Forelimb muscle (tissue), 1 donor: ENCODE results near the gene TNFRSF1A. TPM values are rescaled to one million over a fixed set of nuclear protein-coding genes. Genes with fewer than 3 reads are reported as not detected.

Experiments
- DNase-seq: peaks from one replicate; pipeline ENCODE4 v3.0.0-alpha.2; 2013; ENCODE audit warnings: low read depth
- polyA plus RNA-seq: library from polyadenylated mRNA; unstranded; fragments of 120-200 nt; gene quantifications from one replicate; pipeline ENCODE4 v1.2.1, GENCODE V29; 2013; ENCODE audit not compliant: insufficient read length

The TNFRSF1A gene
- polyA plus RNA-seq, 1 donor, result 50.8 TPM

- no peak for DNase-seq
Observed at GRCh38 chr12:6323995-6324711, 17.7 kb downstream of the TNFRSF1A start.

DNA sequence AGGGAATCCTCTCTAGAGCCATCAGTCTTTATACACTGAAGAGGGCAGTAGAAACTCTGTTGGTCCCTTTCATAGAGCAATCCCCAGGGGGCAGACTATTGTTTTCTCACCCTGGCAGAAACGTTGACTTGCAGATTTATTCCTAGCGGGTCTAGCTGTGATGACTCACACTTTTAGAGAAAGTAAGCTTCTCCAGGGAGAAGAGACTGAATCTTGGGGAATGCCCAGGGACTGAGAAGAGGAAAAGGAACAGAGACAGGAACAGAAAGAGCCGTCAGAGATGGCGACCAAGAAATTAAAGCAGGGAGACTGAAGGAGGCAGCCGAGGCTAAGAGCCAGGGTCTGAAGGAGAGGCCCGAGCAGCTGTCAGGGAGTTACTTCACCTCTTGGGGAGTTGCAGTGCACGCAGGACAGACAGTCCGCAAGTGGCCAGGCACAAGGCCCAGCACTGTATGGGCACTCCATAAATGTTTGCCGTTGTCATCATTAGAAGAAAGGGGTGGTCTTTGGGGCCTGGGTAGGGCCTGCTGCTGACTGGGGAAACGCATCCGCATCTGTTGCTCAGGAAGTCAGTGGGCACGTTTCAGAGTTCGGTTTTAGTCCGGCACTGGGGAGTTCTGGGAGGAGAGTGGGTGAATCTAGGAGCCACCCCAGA lies 18.4 kb downstream of the TNFRSF1A start:
- DNase-seq, result no peak

DNA sequence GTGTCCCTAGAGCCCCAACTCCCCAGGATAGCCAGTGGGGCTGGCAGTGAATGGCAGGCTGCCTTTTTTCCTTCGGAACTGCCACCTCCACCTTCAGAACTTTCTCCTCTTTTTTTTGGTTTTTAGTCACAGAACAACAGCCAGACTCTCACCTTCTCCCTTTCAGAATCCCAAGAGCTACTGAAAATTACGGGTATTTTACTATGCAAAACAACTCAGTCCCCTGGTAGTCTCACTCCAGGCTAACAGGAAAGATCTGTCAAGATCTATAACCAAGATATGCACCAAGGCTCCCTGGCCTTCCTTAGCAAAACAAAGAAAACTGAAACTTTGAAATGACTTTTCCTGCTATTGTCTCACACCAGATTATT lies 18.9 kb downstream of the TNFRSF1A start:
- DNase-seq, result no peak

DNA sequence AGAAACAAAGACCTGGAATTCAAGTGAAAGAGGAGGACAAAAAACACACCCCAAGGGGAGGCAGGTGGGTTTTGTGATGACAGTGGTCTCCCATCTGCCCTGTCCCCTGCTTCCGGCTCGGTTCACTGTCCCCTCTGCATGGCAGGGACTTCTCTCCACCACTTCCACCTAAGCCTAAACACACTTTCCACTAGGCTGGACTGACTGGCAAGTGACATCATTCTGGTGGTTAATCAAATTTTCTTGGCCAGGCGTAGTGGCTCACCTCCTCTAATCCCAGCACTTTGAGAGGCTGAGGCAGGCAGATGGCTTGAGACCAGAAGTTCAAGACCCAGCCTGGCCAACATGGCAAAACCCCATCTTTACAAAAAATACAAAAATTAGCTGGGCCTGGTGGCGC lies 19.5 kb downstream of the TNFRSF1A start:
- DNase-seq, result no peak

DNA sequence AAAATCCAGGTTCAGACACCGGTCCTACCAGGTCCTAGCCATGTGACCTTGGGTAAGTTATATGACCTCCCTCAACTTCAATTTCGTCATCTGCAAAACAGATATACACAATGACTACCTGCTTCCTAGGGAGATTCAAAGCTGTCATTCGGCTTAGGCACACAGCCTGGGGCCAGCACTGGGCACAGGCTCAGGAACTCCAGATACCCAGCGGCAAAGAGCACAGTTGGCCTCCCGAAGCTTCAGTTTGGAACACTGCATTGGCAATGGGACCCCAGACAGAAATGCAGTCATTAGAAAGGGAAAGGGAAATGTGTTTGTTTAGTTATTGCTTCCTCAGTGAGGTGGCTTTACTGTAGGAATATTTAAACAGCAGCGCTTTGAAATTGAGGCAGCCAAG lies 20.0 kb downstream of the TNFRSF1A start:
- DNase-seq, result no peak

DNA sequence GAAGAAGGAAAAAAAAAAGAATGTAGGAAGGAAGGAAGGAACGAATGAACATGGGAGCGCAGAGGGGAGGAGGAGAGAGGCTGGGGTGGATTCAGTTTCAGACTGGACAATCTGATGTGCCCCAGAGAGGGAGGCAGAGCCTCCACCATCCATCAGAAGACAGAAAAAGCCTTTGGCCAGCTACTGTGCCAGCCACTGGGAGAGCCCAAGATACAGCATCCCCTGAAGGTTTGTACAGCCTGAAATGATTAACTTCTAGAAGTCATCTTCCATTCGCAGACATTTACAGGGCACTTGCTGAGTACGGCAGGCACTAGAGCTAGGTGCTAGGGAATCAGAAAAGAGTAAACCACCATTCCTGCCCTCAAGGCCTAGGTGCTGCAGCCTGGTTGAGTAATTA lies 22.4 kb downstream of the TNFRSF1A start:
- no peak for DNase-seq

GRCh38 chr12:6318440-6318879 lies 23.4 kb downstream of the TNFRSF1A start:
- DNase-seq, result no peak

DNA sequence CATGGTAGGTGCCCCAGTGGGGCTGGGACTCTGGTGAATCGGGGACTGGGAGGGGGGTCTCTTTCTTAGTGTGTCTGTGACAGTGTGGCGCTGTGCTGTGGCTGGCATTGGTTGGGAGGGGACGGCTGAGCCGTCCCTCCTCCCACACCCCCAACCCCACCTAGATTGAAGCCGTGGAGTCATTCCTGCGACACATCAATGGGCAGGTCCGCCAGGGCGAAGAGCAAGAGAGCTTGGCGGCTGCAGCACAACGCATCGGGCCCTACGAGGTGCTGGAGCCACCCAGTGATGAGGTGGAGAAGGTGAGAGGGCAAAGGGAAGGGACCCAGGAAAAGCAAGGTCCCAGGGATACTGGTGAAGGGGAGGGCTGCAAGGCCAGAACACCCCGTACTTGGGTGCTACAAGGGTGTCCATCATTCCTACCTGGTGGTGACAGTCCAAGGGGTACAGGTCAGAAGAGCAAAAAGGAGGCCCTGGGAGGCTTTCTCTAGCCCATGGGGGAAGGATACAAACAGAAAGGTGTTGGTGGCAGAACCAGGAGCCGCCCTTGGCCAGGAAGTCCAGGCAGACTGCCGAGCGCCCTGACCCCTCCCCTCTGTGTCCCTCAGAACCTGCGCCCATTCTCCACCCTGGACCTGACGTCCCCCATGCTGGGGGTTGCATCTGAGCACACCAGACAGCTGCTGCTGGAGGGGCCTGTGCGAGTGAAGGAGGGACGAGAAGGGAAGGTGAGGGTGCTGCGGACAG lies 24.0 kb downstream of the TNFRSF1A start:
- no peak for DNase-seq

- no peak for DNase-seq
Observed at GRCh38 chr12:6316921-6317692, 24.8 kb downstream of the TNFRSF1A start.

- DNase-seq, result no peak
Observed at GRCh38 chr12:6315704-6316597, 25.9 kb downstream of the TNFRSF1A start.

GRCh38 chr12:6315184-6315583 lies 26.7 kb downstream of the TNFRSF1A start:
- no peak for DNase-seq

DNA sequence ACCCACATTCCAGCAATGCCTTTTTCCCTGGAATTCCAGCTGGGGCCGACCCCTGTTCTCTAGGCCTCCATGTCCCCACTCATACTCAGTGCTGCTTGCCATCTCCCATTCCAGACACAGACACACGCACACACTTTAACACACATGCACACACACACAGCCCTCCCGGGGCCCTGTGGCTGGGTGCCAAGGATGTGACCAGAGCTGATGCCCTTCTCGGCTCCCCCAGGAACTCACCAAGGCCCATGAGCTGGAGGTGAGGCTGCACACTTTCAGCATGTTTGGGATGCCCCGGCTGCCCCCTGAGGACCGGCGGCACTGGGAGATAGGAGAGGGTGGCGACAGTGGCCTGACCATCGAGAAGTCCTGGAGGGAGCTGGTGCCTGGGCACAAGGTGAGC lies 27.1 kb downstream of the TNFRSF1A start:
- no peak for DNase-seq

DNA sequence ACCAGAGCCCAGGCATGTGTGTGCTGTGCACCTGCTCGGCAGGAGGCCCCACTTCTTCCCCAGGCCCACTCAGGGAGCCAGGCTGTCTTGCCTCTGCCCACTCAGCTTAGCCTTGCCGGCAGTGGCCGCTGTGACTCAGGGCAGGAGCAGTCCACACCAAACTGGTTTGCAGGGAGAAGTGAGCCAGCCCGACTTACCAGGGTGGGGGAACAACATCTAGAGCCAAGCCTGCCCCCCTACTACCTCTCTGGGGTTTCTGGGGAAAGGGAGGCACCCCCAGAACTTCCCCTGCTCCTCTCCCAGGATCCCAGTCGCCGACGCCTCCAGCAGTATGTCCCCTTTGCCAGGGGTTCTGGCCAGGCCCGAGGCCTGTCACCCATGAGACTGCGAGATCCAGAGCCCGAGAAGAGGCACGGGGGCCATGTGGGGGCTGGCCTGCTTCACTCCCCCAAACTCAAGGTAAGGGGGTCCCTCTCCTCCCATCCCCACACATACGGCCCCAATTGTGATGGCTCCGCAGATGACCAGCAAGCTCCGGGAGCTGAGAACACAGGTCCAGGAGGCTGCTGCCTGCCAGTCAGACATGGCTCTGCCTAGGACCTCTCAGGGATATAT lies 28.4 kb downstream of the TNFRSF1A start:
- no peak for DNase-seq

- no peak for DNase-seq
Observed at GRCh38 chr12:6312529-6313325, 29.1 kb downstream of the TNFRSF1A start.

- DNase-seq, result no peak
Observed at GRCh38 chr12:6311822-6312528, 29.9 kb downstream of the TNFRSF1A start.

- no peak for DNase-seq
Observed at GRCh38 chr12:6310771-6311610, 30.9 kb downstream of the TNFRSF1A start.

GRCh38 chr12:6307529-6307928 lies 34.3 kb downstream of the TNFRSF1A start:
- no peak for DNase-seq

DNA sequence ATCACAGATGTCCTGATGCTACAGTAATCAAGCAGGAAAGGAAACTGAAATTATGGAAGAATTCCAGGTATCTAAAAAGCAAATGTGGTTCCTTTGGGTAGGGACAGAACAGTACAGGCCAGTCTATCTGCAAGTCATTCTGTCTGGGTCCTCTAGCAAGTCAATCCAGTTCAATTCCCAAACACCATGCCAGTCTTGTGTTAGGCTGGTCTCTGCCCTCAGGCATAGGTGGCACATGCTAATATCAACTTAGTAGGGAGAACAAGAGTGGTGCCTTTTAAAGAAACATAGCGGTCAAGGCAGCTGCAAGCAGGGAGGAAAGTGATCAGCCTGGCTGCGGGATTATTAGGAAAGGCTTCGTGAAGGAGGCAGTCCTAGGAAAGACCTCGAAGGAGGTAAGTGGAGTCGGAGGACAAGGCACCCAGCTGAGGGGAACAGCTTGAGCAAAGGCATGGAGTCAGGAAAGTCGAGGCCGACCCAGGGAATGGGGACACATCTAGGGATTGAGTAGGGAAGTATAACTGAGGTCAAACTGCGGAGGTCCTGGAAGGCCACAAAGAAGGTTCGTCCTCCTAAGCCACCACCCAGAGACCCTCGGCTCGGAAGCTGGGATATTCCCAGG lies 35.2 kb downstream of the TNFRSF1A start:
- DNase-seq, result no peak
